GM19351 (cell line): Measurements from ENCODE around the gene DTNA.

Experiments used
- ATAC-seq: cut with Tn5 transposase; IDR thresholded peaks from one replicate; pipeline ENCODE4 v1.9.1; 2021; ENCODE audit warnings: mild to moderate bottlenecking, moderate library complexity; ENCODE audit not compliant: unreplicated experiment

Gene DTNA

DNA sequence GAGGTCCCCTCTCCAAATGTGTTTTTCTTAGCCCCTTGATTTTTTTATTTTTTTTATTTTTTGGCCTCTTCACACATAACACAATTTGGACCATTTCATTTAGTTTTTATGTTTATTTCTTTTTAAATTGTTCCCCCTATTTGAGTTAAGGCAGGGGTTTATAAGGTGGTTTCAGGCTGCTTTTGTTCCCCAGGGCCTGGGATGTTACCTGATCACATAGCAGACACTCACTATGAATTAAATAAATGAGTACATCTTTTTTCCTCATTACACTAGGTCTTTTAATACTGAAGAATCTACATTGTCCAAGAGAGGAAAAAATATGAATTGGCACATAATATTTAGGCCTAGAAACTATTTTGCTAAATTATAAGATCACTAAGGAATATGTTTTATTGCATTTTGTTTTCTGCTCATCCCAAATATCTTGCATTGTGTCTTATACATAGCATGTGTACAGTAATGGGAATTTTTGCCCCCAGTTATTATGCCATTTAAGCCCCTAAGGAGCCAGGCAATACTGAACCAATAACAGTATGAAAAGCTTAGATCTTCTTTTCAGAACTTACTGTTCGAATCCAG is 218.7 kb downstream of the DTNA start:
- no peak for ATAC-seq

DNA sequence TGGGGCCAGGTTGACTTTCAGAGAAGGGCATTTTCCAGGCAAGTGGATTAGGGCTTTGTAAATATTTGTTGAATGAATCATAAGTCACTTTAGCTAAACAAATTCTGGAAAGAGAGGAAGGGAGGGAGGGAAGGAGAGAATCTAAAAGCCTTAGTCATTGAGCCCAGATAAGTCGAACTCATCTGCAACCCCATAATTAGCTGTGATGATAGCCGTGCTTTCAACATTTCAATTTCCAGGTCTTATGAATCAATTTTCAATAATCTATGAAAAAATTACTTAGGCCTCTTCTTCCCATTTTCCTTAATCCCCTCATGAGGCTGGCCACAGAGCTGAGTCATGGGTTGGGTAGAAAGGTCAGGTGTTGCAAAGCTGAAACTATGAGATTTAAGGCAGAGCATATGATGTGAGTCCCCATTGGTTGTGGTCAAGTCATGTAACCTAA is 219.3 kb downstream of the DTNA start:
- ATAC-seq: no peak

DNA sequence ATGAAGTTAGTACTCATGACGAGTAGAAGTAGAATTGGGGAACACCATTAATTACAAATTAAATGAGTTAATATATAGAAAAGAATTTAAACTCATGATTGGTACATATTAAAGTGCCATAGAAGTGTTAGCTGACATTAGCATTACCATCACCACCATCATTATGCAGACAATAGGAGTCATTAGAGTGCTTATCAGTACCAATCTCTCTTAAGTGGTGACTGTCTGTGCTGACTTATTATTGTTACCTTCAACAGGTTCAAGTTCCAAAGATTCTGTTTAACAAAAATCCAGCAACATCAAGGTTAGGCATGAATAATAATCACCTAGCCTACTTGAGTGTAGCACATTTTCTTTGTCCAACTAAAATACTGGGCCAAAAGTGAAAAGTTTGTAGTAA is 222.3 kb downstream of the DTNA start:
- no peak for ATAC-seq

DNA sequence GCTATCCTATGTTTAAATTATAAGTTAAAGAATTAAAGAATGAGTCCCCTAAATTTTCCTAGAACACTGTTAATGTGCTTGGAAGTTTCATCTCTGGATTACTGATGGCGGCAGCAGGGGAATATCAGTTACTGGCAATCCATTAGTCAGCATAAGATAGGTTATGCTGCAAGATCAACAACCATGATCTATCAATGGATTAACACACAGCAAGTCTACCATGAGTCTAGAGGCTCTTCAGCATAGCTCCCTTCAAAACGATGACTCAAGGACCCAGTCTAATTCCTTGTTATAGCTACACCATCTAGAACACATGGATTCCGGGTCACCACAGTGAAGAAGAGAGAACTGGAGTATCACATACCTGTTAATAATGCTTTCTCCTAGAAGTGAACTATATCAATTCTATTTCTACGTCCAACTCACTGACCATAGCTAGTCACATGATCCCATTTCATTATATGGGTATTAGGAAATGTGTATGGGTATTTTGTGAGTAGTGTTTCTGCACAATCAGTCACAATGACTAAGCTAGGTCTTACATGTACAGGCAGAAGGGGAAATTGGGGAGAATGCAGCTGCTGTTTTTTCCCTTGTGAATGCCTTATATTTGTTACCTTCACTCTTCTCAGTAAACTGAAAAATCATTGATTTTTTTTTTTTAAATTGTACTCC is 222.8 kb downstream of the DTNA start:
- ATAC-seq: no peak

DNA sequence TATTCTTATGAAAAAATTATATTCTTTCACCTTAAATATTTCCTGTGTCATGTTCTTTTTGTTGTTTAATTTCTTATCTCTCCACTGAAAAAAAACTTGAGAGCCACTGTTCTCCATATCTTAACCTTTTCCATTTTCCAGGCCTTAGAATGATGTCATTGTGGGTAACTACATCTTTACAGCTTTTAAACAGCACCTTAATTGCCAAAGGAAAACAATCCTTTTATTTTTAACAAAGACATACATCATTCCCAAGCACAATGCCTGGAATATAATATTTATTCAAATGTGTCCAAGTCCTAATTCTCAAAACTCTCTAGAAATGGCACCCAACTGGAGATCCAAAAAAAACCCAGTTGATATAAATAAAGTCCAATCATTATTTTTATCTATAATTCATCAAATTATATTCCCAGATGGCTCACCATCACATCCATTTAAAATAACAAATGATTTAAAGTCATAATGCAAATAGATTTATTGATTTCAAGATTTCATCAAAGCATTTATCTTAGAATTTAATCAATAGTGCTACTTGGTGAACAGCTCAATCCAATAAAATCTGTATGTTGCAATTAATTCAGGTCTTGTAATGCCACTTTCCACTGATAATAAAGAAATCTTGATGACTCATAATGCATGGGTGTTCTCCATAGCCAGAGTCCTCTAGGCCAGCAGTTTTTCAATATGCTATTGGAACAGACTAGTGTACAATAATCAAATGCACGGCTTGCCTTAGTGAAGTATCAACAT is 224.0 kb downstream of the DTNA start:
- no peak for ATAC-seq

DNA sequence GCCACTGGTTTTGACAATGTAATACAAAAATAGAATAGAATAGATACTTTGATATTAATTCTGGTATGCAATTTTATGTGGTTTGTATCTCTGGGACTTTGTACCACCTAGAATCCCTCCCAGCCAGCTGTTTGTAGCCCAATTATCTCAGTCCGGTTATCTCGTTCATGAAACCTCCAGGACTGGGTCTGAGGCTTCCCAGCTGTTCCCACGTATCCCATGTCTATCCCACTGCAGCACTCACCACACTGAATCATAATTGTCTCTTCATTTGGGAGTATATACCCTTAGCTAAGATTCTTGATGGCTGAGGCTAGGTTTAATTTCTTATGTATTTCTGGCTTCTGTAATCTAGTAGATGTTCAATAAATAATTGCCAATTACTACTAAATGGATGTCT is 226.7 kb downstream of the DTNA start:
- ATAC-seq: no peak

DNA sequence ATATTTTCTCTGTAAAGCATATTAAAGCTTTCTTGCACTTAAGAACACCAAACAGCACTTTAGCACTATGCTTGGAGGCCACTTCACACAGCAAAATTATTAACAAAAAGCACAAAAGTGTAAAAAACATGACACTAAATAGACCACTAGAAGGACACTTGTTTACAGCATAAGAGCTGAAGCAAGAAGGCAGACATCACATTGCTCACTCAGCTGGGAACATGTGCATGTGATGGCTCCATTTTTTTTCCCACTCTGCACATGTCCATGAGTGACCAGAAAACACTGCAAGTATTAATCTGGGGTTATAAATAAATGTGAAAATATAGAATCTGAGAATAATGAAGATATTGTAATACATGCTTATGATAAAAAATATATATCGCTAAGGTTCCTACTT is 228.0 kb downstream of the DTNA start:
- ATAC-seq: no peak
